Type B pancreatic cell (in vitro differentiated cells): ENCODE measurements around the gene KRT38. TPM values are rescaled to one million over a fixed set of nuclear protein-coding genes. Genes with fewer than 3 reads are reported as not detected.
A peak's percentile ranks its signal among the peaks of the same experiment; 100 is the strongest.
"Not testable (repeated sequence)": the region's sequence is repeated elsewhere in the genome, so short reads cannot be mapped to it uniquely, and the experiment has no call there.

ENCODE experiments used
- DNase-seq: peaks from one replicate; pipeline ENCODE4 v3.0.0; 2021; ENCODE audit warnings: mixed read lengths; ENCODE audit not compliant: unreplicated experiment; ENCODE audit errors: extremely low spot score
- H3K27ac Mint-ChIP-seq: 2 replicates; pipeline ENCODE4 v1.8.0; 2021; ENCODE audit warnings: mild to moderate bottlenecking, mixed read lengths
- H3K27me3 Mint-ChIP-seq: 2 replicates; pipeline ENCODE4 v1.8.0; 2021; ENCODE audit warnings: mixed read lengths
- H3K36me3 Mint-ChIP-seq: 2 replicates; pipeline ENCODE4 v1.8.0; 2021; ENCODE audit warnings: mixed read lengths
- H3K4me1 Mint-ChIP-seq: one replicate; pipeline ENCODE4 v1.8.0; 2021; ENCODE audit warnings: mixed read lengths; ENCODE audit not compliant: unreplicated experiment
- H3K4me3 Mint-ChIP-seq: 2 replicates; pipeline ENCODE4 v1.8.0; 2021; ENCODE audit warnings: mild to moderate bottlenecking, mixed read lengths
- H3K9me3 Mint-ChIP-seq: 2 replicates; pipeline ENCODE4 v1.8.0; 2021; ENCODE audit warnings: mixed read lengths
- CTCF ChIP-seq: fragments of 200-600 bp; sonication (generic); conservative IDR thresholded peaks from 2 replicates; pipeline ENCODE4 v1.5.0; 2021; ENCODE audit warnings: antibody characterized with exemption, mild to moderate bottlenecking
- total RNA-seq: library from RNA; stranded (reverse); gene quantifications from 2 replicates; pipeline ENCODE4 v1.2.1, GENCODE V29; 2021; ENCODE audit warnings: low replicate concordance

Gene KRT38
- total RNA-seq, 1 donor from 2014 or later = not detected

GRCh38 chr17:41429667-41430066, 11.1 kb downstream of the KRT38 start:
- H3K9me3 Mint-ChIP-seq = no peaks in the 10 kb centered on the region
- no peaks in the 10 kb centered on the region for H3K36me3 Mint-ChIP-seq
- no peak for DNase-seq
- no peak for TF ChIP-seq CTCF
- peaks cover 3% of the 10 kb centered on the region for H3K27me3 Mint-ChIP-seq
- no peak overlapping the region for H3K4me3 Mint-ChIP-seq
- H3K4me1 Mint-ChIP-seq = peaks cover 7% of the 10 kb centered on the region
- no peak overlapping the region for H3K27ac Mint-ChIP-seq

GRCh38 chr17:41428591-41429291, 12.0 kb downstream of the KRT38 start:
- Mint-ChIP-seq H3K27me3 (peaks cover 3% of the 10 kb centered on the region), H3K9me3 (no peaks in the 10 kb centered on the region), H3K4me3 (no peak overlapping the region), H3K36me3 (no peaks in the 10 kb centered on the region), H3K27ac (no peak overlapping the region), H3K4me1 (peaks cover 3% of the 10 kb centered on the region)
- TF ChIP-seq CTCF = no peak
- no peak for DNase-seq

GRCh38 chr17:41424111-41424635, 16.6 kb downstream of the KRT38 start, which contains the start of gene KRT37:
Gene KRT37 (minus strand): TSS chr17:41424585. CDS start chr17:41424523, 62 bp downstream.
- Mint-ChIP-seq H3K36me3 (peaks cover 5% of the 10 kb centered on the region), H3K27ac (no peak within 1 kb of the TSS), H3K4me1 (peaks cover 5% of the 10 kb centered on the region), H3K27me3 (no peaks in the 10 kb centered on the region), H3K9me3 (no peaks in the 10 kb centered on the region), H3K4me3 (no peak within 1 kb of the TSS)
- DNase-seq = no peak
- no peak for TF ChIP-seq CTCF

- H3K9me3 Mint-ChIP-seq, H3K36me3 Mint-ChIP-seq, H3K4me3 Mint-ChIP-seq, H3K27ac Mint-ChIP-seq, H3K27me3 Mint-ChIP-seq, DNase-seq: not testable (repeated sequence)
- H3K4me1 Mint-ChIP-seq = peaks cover 14% of the 10 kb centered on the region
These were observed 18.2 kb downstream of the KRT38 start for GRCh38 chr17:41422586-41422985.

GRCh38 chr17:41421617-41422016, 19.2 kb downstream of the KRT38 start:
- Mint-ChIP-seq H3K27me3 (no peaks in the 10 kb centered on the region), H3K36me3 (peaks cover 5% of the 10 kb centered on the region), H3K4me3 (no peak overlapping the region), H3K9me3 (no peaks in the 10 kb centered on the region), H3K27ac (peak overlapping the region; percentile 46), H3K4me1 (peaks cover 16% of the 10 kb centered on the region)
- no peak for DNase-seq
- TF ChIP-seq CTCF = no peak

- Mint-ChIP-seq H3K27ac (peak overlapping the region; percentile 46), H3K27me3 (no peaks in the 10 kb centered on the region), H3K9me3 (no peaks in the 10 kb centered on the region), H3K36me3 (peaks cover 5% of the 10 kb centered on the region), H3K4me3 (no peak overlapping the region), H3K4me1 (peaks cover 21% of the 10 kb centered on the region)
- no peak for DNase-seq
- TF ChIP-seq CTCF = no peak
These were observed 19.7 kb downstream of the KRT38 start for GRCh38 chr17:41421116-41421515.
